LHCN-M2 (cell line): ENCODE measurements around the gene MUC22. TPM values are rescaled to one million over a fixed set of nuclear protein-coding genes. Genes with fewer than 3 reads are reported as not detected.
"Not testable (repeated sequence)": the region's sequence is repeated elsewhere in the genome, so short reads cannot be mapped to it uniquely, and the experiment has no call there.

Source experiments
- DNase-seq: peaks from one replicate; pipeline ENCODE4 v3.0.0-alpha.2; 2012; ENCODE audit warnings: low read depth
- total RNA-seq: library from RNA; depleted of rRNA; stranded (reverse); fragments of >200 nt; gene quantifications from 2 replicates; pipeline ENCODE4 v1.2.3, GENCODE V29; 2014

The MUC22 gene
- total RNA-seq, 1 experiment from 2014 or later: not detected

GRCh38 chr6:30997301-30997700, 13.0 kb upstream of the MUC22 start:
- no peak for DNase-seq

GRCh38 chr6:30998785-30999184, 11.5 kb upstream of the MUC22 start:
- DNase-seq: peak; percentile 41

GRCh38 chr6:31000067-31000860, 10.0 kb upstream of the MUC22 start:
- DNase-seq: not testable (repeated sequence)

GRCh38 chr6:31001281-31001888, 8.9 kb upstream of the MUC22 start:
- DNase-seq: no peak

GRCh38 chr6:31002471-31002870, 7.8 kb upstream of the MUC22 start:
- DNase-seq: no peak

- no peak for DNase-seq
Observed at GRCh38 chr6:31004794-31005193, 5.5 kb upstream of the MUC22 start.

- no peak for DNase-seq
Observed at GRCh38 chr6:31005249-31006020, 4.8 kb upstream of the MUC22 start.

GRCh38 chr6:31007694-31008093, 2.6 kb upstream of the MUC22 start:
- peak; percentile 90 for DNase-seq

GRCh38 chr6:31008165-31008564, 2.1 kb upstream of the MUC22 start:
- peak; percentile 9 for DNase-seq

GRCh38 chr6:31009731-31010130, 543 bp upstream of the MUC22 start:
- no peak for DNase-seq

- no peak for DNase-seq
Observed at GRCh38 chr6:31011153-31011552, 879 bp downstream of the MUC22 start.

- DNase-seq: no peak
Observed at GRCh38 chr6:31016659-31017299, 6.5 kb downstream of the MUC22 start.

- not testable (repeated sequence) for DNase-seq
Observed at GRCh38 chr6:31017436-31017835, 7.2 kb downstream of the MUC22 start.

- no peak for DNase-seq
Observed at GRCh38 chr6:31020057-31020456, 9.8 kb downstream of the MUC22 start.

- not testable (repeated sequence) for DNase-seq
Observed at GRCh38 chr6:31020631-31021255, 10.5 kb downstream of the MUC22 start.

- DNase-seq: not testable (repeated sequence)
Observed at GRCh38 chr6:31021705-31022531, 11.6 kb downstream of the MUC22 start.

GRCh38 chr6:31025595-31025994, 15.3 kb downstream of the MUC22 start:
- DNase-seq: no peak

GRCh38 chr6:31031095-31031494, 20.8 kb downstream of the MUC22 start:
- DNase-seq: no peak

- no peak for DNase-seq
Observed at GRCh38 chr6:31033075-31033474, 22.8 kb downstream of the MUC22 start.

GRCh38 chr6:31035862-31036497, 25.7 kb downstream of the MUC22 start:
- no peak for DNase-seq
